HepG2 (cell line): ENCODE measurements around the gene TTYH1. TPM values are rescaled to one million over a fixed set of nuclear protein-coding genes. Genes with fewer than 3 reads are reported as not detected.

Experiments
- ATAD3A ChIP-seq: sonication (generic); formaldehyde crosslinking; IDR thresholded peaks from 2 replicates; pipeline ENCODE4 v1.4.0; 2020; ENCODE audit warnings: missing genetic modification reagents
- BRCA1 ChIP-seq: sonication (generic); formaldehyde crosslinking; IDR thresholded peaks from 2 replicates; pipeline ENCODE4 v1.4.0; 2020; ENCODE audit warnings: missing genetic modification reagents
- ERF ChIP-seq: IDR thresholded peaks from 2 replicates; pipeline ENCODE4 v1.6.1; 2018; ENCODE audit warnings: missing biosample characterization, missing genetic modification reagents
- HNRNPK ChIP-seq: fragments of 200-400 bp; formaldehyde crosslinking; IDR thresholded peaks from 2 replicates; pipeline ENCODE4 v1.6.1; 2018; ENCODE audit warnings: low read length, low read depth, moderate library complexity, mild to moderate bottlenecking; ENCODE audit not compliant: poor library complexity, severe bottlenecking
- KLF9 ChIP-seq: IDR thresholded peaks from 2 replicates; pipeline ENCODE4 v1.6.1; 2016; ENCODE audit warnings: low read depth
- MED8 ChIP-seq: sonication (generic); formaldehyde crosslinking; IDR thresholded peaks from 2 replicates; pipeline ENCODE4 v1.8.1; 2023; ENCODE audit warnings: mild to moderate bottlenecking, missing genetic modification reagents; ENCODE audit not compliant: insufficient replicate concordance
- NFKBIZ ChIP-seq: IDR thresholded peaks from 2 replicates; pipeline ENCODE4 v1.6.1; 2018; ENCODE audit warnings: missing genetic modification reagents, missing compliant biosample characterization
- PITX1 ChIP-seq: sonication (generic); formaldehyde crosslinking; IDR thresholded peaks from 2 replicates; pipeline ENCODE4 v1.5.1; 2020; ENCODE audit warnings: mild to moderate bottlenecking, missing genetic modification reagents
- PRPF4 ChIP-seq: fragments of 200-400 bp; formaldehyde crosslinking; IDR thresholded peaks from 2 replicates; pipeline ENCODE4 v1.6.1; 2016; ENCODE audit warnings: low read length, low read depth; ENCODE audit not compliant: poor library complexity, severe bottlenecking
- PTBP1 ChIP-seq: fragments of 200-400 bp; formaldehyde crosslinking; IDR thresholded peaks from 2 replicates; pipeline ENCODE4 v1.6.1; 2018; ENCODE audit warnings: low read length, low read depth; ENCODE audit not compliant: poor library complexity, severe bottlenecking
- SAP130 ChIP-seq: IDR thresholded peaks from 2 replicates; pipeline ENCODE4 v1.6.1; 2016; ENCODE audit warnings: low read depth
- SCMH1 ChIP-seq: sonication (generic); formaldehyde crosslinking; IDR thresholded peaks from 2 replicates; pipeline ENCODE4 v1.9.0; 2021; ENCODE audit warnings: missing genetic modification reagents, mild to moderate bottlenecking, borderline replicate concordance
- SMAD1 ChIP-seq: sonication (generic); formaldehyde crosslinking; IDR thresholded peaks from 2 replicates; pipeline ENCODE4 v1.4.0; 2020; ENCODE audit warnings: missing genetic modification reagents, low read depth, mild to moderate bottlenecking, borderline replicate concordance
- SRF ChIP-seq: IDR thresholded peaks from 2 replicates; pipeline ENCODE4 v1.6.1; 2011; ENCODE audit warnings: mild to moderate bottlenecking, low read depth, low read length, moderate library complexity
- U2AF1 ChIP-seq: fragments of 200-400 bp; formaldehyde crosslinking; optimal IDR thresholded peaks from 2 replicates; pipeline ENCODE3; 2017; ENCODE audit warnings: mild to moderate bottlenecking, low read depth, low read length
- ZBTB7A ChIP-seq: sonication (generic); formaldehyde crosslinking; IDR thresholded peaks from 2 replicates; pipeline ENCODE4 v1.8.0; 2022; ENCODE audit warnings: mild to moderate bottlenecking, missing genetic modification reagents
- ZNF136 ChIP-seq: sonication (generic); formaldehyde crosslinking; IDR thresholded peaks from 2 replicates; pipeline ENCODE4 v1.8.1; 2022; ENCODE audit warnings: low read depth, mild to moderate bottlenecking, moderate library complexity, missing genetic modification reagents
- ZNF713 ChIP-seq: sonication (generic); formaldehyde crosslinking; IDR thresholded peaks from 2 replicates; pipeline ENCODE4 v1.4.0; 2020; ENCODE audit warnings: mild to moderate bottlenecking, missing genetic modification reagents
- ZSCAN12 ChIP-seq: sonication (generic); formaldehyde crosslinking; IDR thresholded peaks from 2 replicates; pipeline ENCODE4 v1.9.0; 2021; ENCODE audit warnings: mild to moderate bottlenecking, missing genetic modification reagents
- polyA plus RNA-seq, 8 experiments: library from polyadenylated mRNA; depleted of rRNA in 3 of 8; stranded (reverse) in 7 of 8; unstranded in 1 of 8; fragments of >200 nt; fragmentation: Illumina TruSeq in 4 of 8; extraction: Trizol in 4 of 8; gene quantifications; 2 replicates each; pipeline versions ENCODE4 v1.2.1 to v1.2.3, GENCODE V29; 2011 to 2016; ENCODE audit warnings: low read depth in 4 of 8, missing spikeins in 1 of 8, mixed read lengths in 1 of 8; ENCODE audit not compliant: insufficient read depth in 1 of 8
- total RNA-seq, 5 experiments: library from RNA; depleted of rRNA; stranded (reverse); fragments of >200 nt; fragmentation: Illumina TruSeq; extraction: Trizol; gene quantifications; 2 replicates each; pipeline ENCODE4 v1.2.3, GENCODE V29; 2016; ENCODE audit warnings: low read depth in 1 of 5
- TF ChIP-seq, protein P1 (sequence below): sonication (generic); formaldehyde crosslinking; IDR thresholded peaks from 2 replicates; pipeline ENCODE4 v1.4.0; 2020; ENCODE audit warnings: missing genetic modification reagents, mild to moderate bottlenecking, borderline replicate concordance
- TF ChIP-seq, protein P2 (sequence below): sonication (generic); formaldehyde crosslinking; conservative IDR thresholded peaks from 2 replicates; pipeline ENCODE4 v1.4.0; 2020; ENCODE audit warnings: missing genetic modification reagents
- TF ChIP-seq, protein P3 (sequence below): sonication (generic); formaldehyde crosslinking; IDR thresholded peaks from 2 replicates; pipeline ENCODE4 v1.4.0; 2020; ENCODE audit warnings: mild to moderate bottlenecking, missing genetic modification reagents
- TF ChIP-seq, protein P4 (sequence below): sonication (generic); formaldehyde crosslinking; IDR thresholded peaks from 2 replicates; pipeline ENCODE4 v1.4.0; 2020; ENCODE audit warnings: missing genetic modification reagents
- TF ChIP-seq, protein P5 (sequence below): sonication (generic); formaldehyde crosslinking; conservative IDR thresholded peaks from 2 replicates; pipeline ENCODE4 v1.5.0; 2020; ENCODE audit warnings: missing genetic modification reagents
- TF ChIP-seq, protein P6 (sequence below): sonication (generic); formaldehyde crosslinking; IDR thresholded peaks from 2 replicates; pipeline ENCODE4 v1.4.0; 2020; ENCODE audit warnings: low read depth, mild to moderate bottlenecking, missing genetic modification reagents

TTYH1 gene
- total and polyA plus RNA-seq, 2 of the 13 experiments (the other 11 are each of a cell fraction or from before 2014, with no cell fraction given), result 6.9 to 19.9 TPM

DNA sequence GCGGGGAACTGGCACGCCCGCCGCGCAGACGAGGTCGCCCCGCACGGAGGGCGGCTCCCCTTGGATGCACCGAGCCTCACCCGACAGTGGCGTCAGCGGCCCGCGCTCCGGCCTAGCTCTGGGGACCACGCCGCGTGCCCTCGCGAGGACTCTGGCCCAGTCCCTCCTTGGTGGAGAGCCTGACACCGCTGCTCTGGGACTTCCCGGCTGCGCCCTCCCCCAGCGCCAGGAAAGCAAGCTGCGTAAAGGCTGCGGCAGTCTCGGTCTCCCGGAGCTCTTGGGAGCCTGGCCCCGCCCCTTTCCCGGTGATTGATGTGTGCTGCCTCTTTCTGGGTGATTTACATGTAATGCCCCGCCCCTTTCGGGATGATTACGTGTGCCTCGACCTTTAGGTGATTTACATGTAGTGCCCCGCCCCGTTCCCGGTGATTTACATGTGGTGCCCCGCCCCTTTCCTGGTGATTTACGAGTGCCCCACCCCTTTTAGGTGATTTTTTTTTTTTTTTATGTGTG lies 48.3 kb downstream of the TTYH1 start, which contains the start of gene LENG9 (continued):
- TF ChIP-seq, protein P1, sequence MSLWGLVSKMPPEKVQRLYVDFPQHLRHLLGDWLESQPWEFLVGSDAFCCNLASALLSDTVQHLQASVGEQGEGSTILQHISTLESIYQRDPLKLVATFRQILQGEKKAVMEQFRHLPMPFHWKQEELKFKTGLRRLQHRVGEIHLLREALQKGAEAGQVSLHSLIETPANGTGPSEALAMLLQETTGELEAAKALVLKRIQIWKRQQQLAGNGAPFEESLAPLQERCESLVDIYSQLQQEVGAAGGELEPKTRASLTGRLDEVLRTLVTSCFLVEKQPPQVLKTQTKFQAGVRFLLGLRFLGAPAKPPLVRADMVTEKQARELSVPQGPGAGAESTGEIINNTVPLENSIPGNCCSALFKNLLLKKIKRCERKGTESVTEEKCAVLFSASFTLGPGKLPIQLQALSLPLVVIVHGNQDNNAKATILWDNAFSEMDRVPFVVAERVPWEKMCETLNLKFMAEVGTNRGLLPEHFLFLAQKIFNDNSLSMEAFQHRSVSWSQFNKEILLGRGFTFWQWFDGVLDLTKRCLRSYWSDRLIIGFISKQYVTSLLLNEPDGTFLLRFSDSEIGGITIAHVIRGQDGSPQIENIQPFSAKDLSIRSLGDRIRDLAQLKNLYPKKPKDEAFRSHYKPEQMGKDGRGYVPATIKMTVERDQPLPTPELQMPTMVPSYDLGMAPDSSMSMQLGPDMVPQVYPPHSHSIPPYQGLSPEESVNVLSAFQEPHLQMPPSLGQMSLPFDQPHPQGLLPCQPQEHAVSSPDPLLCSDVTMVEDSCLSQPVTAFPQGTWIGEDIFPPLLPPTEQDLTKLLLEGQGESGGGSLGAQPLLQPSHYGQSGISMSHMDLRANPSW (CRISPR knock-in tag), result no peak
- TF ChIP-seq ZSCAN12 (CRISPR knock-in tag) (no peak), KLF9 (CRISPR knock-in tag) (no peak), ZNF136 (CRISPR knock-in tag) (no peak), MED8 (no peak), ATAD3A (CRISPR knock-in tag) (no peak), PITX1 (CRISPR knock-in tag) (no peak), BRCA1 (peak; percentile 42; the same call in 1 of the 2 replicates), SAP130 (CRISPR knock-in tag) (peak; percentile 57), ZBTB7A (CRISPR knock-in tag) (no peak), SCMH1 (CRISPR knock-in tag) (no peak), NFKBIZ (CRISPR knock-in tag) (no peak), HNRNPK (no peak), PTBP1 (no peak), ERF (CRISPR knock-in tag) (peak; percentile 46), ZNF713 (CRISPR knock-in tag) (no peak), PRPF4 (no peak), SRF (no peak), SMAD1 (CRISPR knock-in tag) (0 out of 2 replicates have a peak, but pooled peaks have one; percentile 15), U2AF1 (no peak)
- TF ChIP-seq, protein P2, sequence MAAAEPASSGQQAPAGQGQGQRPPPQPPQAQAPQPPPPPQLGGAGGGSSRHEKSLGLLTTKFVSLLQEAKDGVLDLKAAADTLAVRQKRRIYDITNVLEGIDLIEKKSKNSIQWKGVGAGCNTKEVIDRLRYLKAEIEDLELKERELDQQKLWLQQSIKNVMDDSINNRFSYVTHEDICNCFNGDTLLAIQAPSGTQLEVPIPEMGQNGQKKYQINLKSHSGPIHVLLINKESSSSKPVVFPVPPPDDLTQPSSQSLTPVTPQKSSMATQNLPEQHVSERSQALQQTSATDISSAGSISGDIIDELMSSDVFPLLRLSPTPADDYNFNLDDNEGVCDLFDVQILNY (CRISPR knock-in tag), result 0 out of 2 replicates have a peak, but pooled peaks have one; percentile 21
- TF ChIP-seq, protein P3, sequence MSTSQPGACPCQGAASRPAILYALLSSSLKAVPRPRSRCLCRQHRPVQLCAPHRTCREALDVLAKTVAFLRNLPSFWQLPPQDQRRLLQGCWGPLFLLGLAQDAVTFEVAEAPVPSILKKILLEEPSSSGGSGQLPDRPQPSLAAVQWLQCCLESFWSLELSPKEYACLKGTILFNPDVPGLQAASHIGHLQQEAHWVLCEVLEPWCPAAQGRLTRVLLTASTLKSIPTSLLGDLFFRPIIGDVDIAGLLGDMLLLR, result 0 out of 2 replicates have a peak, but pooled peaks have one; percentile 71
- TF ChIP-seq, protein P4, sequence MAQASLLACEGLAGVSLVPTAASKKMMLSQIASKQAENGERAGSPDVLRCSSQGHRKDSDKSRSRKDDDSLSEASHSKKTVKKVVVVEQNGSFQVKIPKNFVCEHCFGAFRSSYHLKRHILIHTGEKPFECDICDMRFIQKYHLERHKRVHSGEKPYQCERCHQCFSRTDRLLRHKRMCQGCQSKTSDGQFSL, result no peak
- TF ChIP-seq, protein P5, sequence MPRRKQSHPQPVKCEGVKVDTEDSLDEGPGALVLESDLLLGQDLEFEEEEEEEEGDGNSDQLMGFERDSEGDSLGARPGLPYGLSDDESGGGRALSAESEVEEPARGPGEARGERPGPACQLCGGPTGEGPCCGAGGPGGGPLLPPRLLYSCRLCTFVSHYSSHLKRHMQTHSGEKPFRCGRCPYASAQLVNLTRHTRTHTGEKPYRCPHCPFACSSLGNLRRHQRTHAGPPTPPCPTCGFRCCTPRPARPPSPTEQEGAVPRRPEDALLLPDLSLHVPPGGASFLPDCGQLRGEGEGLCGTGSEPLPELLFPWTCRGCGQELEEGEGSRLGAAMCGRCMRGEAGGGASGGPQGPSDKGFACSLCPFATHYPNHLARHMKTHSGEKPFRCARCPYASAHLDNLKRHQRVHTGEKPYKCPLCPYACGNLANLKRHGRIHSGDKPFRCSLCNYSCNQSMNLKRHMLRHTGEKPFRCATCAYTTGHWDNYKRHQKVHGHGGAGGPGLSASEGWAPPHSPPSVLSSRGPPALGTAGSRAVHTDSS, result no peak
- TF ChIP-seq, protein P6, sequence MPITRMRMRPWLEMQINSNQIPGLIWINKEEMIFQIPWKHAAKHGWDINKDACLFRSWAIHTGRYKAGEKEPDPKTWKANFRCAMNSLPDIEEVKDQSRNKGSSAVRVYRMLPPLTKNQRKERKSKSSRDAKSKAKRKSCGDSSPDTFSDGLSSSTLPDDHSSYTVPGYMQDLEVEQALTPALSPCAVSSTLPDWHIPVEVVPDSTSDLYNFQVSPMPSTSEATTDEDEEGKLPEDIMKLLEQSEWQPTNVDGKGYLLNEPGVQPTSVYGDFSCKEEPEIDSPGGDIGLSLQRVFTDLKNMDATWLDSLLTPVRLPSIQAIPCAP (CRISPR knock-in tag), result no peak
